Activated CD4-positive, alpha-beta T cell treated with anti-CD3 and anti-CD28 coated beads, Interleukin-2, Interleukin-6, amounts not matched to agents 100 ng/mL and 50 ng/mL, durations not matched to agents 16 hours and 8 hours (primary cell): ENCODE measurements around the gene HDAC11.
"Not testable (repeated sequence)": the region's sequence is repeated elsewhere in the genome, so short reads cannot be mapped to it uniquely, and the experiment has no call there.

Experiments used
- DNase-seq: peaks from one replicate; pipeline ENCODE4 v3.0.0-alpha.2; 2020

Gene HDAC11

DNA sequence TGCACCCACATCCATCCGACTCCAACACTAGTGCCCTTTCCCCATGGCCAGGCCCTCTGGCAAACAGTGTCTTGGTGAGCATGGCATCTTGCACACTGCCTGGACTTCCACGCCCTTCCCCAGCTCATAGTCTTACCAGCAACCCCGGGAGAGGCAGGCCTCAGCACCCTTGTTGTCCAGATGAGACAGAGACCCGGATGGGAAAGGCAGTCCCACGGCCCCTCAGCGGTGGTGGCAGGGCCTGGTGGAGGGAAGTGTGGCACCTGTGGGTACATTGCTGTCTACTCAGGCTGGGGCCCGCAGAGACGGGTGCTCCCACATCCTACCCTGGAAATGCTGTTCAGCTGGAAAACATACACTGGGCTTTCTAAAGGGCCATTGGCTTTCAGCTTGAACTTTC, 28.4 kb downstream of the HDAC11 start:
- no peak for DNase-seq

DNA sequence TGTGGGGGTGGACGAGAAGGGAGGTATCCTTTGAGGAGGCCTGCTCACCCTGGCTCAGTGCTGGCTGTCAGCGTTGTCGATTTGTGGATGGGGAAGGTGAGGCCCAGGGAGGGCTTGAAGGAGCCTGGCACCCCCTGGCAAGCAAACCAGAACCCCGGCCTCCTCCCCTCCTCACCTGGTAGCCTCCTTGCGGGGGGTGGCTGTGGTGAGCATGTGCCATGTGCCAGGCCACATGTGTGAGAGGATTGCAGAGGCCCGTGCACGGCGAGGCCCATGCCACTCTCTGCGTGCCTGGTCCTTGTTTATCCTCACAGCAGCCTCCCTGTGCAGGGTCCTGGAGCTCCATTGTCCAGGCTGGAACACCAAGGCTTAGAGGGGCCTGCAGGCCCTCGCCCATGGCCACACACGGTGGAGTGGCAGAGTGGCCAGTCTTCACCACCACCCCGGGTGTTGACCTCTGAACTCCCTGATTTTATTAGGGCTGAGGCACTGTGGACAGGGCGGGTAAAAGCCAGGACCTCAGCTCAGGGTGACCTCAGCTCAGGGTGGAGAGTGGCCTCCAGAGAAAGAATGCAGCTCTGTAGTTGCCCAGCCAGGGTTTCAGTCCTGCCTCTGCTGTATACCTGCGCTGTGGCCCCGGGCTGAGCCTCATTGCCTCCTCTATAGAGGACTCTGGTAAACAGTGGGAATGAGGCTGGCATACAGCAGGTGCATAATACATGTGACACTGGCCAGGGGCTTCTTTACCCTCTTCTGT, 29.1 kb downstream of the HDAC11 start:
- DNase-seq: no peak

DNA sequence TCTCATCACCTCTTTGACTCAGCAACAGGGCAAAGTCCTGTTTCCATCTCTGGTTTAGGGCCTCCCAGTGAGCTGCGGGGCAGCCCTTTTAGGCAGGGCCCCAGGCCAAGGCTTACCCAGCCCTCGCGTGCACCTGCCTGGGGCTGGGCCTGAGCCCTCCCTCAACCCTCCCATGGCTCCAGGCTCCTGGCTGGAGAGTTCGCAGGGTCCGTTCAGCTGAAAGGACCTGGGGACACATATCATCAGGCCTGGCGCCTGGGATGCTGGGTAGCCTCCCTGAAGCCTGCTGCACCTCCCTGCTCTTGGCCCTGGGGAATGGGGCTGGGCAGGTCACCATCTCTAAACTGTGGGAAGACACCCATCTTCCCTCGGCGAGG, 29.7 kb downstream of the HDAC11 start:
- DNase-seq: no peak

DNA sequence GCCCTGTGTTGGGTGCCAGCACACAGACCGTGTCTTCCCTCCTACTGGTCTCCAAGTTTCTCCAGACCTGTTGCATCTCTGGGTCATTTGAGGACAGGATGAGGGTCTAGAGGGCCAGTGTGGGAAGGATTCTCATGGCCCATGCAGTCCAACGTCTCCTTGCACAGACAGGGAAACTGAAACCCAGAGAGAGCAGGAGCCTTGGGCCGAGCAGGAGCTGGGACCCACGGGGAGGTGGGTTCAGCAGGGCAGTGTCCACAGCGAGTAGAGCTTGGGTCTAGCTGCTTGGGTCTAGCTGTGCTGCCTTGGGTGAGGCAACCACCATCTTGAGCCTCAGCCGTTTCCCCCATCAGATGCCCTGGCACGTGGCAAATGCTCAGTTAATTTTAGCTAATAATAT, 32.3 kb downstream of the HDAC11 start:
- DNase-seq: no peak

DNA sequence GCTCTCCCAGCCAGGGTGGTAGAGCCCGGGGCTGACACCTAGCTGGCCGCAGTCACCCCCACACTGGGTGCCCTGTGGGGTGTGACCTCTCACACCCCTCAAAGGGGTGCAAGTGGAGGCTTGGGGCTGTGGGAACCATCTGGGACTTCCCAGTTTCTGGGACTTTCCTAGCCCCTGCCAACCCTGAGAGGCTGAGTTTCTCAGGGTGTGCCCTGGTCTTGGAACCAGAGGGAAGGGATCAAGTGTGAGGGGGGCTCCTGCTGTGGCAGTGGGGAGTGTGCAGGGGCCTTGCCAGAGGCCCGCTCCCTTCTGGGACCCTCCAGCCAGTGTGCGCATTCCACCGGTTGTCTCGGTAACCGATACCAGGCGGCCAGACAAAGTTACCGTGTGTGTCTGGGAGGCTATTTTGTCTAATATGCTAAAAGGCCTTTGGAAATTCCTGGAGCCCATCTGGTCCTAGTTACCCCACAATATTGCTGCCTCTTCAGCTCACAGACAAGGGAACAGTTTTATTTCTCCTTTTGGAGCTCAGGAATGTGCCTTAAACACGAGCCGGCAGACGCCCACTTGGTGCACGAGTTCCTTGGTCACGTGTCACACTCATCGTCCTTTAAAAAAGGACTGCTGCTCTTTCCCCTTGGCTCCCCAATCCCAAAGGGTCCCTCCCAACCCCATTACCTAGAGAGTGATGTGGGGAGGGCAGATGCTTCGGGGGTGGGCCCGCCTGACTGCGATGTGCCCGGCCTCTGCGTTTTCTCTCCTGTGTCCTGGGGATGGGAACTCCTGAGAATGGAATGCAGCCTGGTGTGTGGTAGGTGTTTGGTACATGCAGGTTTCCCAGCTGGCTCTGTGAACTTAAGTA, 33.2 kb downstream of the HDAC11 start:
- DNase-seq: no peak

DNA sequence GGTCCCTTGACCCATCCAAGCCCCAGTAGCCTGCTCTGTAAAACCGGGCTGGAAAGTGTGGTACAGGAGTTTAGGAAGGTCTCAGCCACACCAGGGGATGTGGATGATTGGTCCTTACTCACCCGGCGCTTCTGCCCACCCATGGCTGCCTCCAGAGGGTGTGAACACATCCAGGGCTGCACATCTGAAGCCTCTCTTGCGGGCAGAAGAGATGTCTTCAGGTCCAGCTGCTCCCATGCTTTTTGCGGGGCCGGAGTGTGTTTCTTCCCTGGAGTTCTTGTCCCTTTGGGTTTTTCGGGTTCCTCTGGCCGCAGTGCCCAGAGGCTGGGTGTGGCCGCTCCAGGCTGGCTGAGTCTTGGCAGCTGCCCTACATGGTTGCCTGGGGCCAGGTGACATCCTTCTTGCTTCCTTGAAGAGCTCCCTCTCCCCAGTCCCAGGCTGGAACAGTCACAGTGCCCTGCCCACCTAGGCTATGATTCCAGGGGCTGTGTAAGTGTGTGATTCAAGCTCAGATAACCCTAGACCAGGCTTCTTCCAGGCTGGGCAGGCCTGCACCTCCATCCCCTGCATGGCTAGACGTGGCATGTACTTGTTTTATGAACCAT, 33.9 kb downstream of the HDAC11 start:
- no peak for DNase-seq

DNA sequence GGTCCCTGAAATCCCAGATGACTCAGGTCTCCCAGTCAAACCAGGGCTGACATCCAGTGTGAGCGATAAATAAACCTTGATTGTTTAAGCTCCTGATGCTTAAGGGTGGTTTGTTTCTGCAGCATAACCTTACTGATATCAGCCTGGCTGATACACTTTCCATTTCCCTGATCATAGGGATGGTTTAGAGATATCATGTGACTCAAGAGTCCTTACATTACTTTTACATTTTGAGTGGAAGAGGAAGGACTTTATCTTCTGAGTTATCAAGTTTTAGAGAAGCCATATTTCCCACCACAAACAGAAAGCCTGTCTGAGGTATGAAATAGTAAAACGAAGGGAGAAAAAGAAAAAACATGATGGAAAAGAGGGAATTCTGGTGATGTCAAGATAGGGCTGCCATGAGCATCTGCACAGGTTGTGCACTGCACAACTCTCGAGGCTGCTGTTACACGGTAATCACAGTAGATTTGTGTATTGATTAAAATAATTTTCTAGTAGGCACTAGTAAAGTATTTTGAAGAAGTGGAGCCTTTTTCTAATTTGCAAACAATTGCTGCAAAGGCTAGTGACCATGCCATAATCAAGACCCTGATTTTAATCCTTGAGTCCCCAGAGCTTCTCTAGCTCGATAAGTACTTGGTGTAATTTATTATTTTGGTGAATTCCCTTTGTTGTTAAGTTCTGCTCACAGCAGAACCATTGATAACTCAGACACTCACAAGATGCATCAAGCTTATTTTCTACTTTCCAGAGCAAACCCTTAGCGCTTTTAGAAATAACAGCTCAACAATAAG, 34.7 kb downstream of the HDAC11 start:
- DNase-seq: no peak

DNA sequence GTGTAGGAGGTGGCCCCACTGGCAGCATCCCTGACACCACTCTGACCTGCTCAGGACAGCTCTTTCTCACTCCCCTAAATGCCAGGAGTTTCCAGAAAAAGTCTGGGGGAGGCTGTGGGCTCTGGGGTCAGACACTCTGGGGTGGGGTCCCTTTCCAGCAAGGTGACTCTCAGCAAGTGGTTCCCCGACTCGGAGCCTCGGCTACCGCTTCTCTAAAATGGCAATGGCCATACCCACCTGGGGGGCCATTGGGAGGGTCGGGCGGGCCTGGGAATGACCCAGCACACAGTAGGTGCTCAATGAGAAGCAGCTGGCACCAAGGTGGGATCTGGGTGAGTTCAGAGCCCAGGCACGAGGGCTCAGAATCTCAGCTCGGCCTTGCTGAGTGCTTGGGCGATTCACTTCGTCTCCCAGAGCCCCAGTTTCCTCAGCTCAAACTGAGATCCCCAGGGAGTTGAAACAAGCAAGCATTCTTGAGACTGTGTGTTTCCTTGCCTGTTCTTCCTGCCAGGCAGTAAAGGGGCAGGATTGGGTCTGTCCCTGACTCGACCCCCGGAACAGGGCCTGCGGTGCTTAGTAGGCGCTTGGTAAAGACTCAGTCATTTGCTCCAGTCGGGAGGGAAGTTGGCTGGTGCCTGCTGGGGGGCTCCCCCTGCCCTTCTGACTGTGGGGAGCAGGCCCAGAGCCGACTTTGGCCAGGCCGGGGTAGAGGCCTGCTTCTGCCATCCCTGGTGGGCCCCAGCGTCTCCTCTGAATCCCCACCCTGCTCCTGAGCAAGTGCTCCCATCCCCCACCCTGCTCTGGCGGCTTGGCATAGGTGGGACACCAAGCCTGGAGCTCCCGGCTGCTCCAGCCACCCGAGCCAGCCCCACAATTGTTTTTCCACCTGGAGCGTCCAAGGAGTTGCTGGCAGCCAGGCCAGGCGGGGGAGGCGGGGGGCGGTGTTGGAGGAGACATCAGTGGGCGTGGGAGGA, 36.0 kb downstream of the HDAC11 start:
- DNase-seq: no peak

DNA sequence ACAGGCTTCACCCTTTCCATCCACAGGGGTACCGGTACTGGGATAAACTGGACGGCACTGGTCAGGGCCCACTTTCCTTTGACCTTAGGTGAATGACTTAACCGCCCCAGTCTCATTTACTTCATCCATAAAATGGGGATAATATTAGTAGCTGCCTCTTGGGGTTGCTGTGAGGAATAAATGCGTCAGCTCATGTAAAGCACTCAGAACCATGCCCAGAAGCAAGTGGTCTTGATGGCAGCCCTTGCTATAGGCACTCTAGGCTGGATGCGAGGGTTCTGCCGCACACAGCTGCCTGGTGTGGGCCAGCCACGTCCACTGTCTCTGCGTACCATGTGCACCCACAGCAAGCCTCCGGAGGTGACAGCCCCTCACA, 36.6 kb downstream of the HDAC11 start:
- DNase-seq: no peak

DNA sequence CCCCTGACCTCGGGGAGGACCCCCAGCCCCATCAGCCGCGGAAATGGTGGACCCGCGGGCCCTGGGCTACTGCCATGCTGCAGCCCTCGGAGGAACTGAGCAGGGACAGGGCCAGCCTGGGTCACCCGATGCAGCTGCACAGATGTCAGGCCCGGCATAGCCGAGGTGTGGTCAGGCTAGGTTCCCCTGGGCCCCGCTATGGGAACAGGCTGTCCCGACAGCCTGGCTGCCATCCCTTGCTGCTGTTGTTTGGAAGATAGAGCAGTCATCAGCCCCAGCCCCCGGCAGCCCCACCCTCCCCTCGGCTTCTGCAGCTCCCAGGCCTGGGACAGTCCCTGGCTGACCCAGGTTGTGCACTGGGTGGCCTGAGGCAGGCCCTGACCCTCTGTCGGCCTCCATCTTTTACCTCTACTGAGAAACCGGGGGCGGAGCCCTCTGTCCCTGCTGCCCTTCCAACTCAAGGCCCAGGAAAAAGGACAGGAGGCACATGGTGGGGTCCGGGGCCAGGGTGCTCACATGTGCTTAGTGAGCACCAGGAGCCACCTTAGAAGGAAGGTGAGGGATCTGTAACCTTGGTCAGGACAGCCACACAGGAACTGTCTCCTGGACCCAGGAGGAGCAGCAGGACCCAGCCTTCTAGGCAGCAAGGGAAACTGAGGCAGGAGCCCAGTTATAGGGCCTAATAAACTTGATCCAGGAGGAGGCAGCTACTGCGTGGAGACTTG, 37.3 kb downstream of the HDAC11 start:
- no peak for DNase-seq

DNA sequence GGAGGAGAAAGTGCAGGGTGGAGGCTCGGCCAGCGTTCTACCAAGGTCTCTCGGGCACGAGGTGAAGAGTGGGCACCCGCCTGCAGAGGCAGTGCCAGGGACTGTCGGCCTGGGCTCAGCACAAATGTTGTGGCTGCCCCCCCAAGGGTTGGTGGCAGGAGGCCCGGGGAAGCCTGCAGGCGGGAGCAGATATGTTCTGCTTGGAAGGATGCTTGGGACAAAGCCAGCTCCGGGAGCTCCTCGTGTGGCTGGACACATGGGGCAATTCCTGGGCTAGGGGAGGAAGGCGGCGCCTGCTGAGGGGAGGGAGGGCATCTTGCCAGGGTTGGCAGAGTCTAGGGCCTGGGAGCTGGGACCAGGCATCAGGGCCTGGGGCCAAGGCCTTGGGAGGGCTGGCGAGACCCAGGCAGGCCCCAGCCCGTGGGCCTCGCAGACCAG, 38.4 kb downstream of the HDAC11 start:
- DNase-seq: no peak

DNA sequence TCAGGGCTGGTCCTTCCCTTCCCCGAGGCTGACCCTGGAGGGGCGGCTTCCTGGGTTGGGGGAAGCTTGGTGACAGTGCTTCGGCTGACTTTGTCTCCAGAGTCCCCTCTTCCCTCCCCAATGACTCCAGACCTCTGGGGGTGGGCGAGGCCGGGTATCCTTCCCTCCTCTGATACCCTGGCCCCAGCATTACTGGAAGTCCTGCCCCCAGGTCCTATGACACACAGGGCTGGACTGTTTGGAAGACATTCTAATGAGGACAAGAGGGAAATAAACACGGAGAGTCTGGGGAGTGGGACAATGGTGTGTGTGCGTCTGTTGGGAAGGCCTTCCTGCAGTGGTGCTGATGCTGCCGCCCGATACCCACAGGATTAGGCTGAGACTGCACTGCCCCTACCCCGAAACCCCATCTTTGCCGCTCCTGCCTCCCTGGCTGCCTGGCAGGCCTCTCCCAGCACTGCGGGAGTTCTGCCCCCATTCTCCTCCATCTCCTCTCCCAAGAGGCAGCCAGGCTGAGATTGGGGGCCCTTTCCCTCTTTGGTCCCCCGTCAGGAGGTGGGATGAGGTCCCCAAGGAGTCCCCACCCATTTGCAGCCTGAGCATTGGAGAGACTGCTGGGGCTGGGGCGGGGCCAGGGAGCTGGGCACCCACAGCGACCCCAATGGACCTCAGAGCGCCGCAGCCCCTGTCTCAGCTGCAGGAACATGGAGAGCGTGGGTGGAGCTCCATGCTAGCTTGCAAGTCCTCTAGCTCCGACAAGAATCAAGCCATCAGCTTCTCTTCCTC, 39.1 kb downstream of the HDAC11 start:
- DNase-seq: no peak

DNA sequence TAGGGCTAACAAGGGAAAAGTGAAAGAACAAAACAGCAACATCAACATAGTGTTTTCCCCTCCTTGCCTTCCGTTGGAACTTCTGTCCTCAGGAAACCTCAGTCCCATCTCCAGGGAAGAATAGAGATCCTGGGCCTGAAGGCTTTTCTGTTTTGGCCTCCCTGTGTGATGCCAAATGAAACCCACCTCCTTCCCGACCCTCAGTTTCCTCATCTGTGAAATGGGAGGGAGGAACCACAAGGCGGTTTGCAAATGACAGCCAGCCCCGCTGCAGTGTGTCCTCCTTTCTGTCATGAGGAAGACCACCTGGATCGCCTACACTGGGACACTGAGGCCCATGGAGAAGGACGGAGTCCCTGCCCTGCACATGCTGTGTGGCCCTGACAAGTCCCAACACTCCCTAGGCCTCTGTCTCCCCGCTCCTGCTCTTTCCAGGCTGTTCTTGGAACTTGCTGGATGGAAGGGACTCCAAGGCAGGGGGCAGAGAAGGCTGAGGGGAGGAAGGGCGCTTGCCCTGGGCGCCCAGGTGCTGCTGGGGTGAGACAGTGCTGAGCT, 40.3 kb downstream of the HDAC11 start:
- DNase-seq: no peak

DNA sequence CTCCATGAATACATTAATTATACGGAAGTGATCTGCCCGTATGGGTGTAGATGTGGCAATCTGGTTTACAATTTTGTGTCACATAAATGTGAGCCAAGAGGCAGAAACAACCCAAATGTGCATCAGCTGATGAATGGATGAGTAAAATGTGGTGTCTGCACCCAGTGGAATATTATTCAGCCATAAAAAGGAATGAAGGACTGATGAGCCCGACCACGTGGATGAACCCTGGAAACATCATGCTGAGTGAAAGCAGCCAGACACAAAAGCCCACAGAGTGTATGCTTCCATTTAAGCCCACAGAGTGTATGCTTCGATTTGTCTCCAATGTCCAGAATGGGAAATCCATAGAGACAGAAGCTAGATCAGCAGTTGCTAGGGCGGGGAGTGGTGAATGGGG, 41.2 kb downstream of the HDAC11 start:
- no peak for DNase-seq

DNA sequence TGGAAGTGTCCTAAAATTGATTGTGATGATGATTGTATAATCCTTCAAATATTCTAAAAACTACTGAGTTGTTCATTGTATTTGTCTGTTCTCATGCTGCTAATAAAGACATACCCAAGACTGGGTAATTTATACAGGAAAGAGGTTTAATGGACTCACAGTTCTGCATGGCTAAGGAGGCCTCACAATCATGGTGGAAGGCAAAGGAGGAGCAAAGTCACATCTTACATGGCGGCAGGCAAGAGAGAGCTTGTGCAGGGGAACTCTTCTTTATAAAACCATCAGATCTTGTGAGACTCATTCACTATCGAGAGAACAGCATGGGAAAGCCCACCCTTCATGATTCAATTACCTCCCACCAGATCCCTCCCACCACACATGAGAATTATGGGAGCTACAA, 41.6 kb downstream of the HDAC11 start:
- not testable (repeated sequence) for DNase-seq

DNA sequence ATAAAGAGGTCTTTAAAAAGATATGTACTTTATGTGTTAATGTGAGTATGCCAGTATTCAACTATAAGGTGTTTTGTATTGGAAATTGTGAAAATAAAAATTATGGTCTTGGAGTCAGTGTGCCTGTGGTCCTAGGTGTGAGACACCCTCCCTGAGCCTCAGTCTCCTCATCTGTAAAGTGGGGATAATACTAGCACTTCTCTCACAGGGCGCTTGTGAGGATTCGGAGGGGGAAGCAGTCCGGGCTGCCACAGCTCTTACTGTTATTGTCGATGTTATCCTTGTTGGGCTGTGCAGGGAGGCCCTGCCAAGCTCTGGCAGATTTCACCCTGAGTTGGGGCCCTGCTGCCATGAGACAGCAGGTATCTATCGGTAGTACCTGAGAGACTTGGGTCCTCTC, 42.1 kb downstream of the HDAC11 start:
- no peak for DNase-seq

DNA sequence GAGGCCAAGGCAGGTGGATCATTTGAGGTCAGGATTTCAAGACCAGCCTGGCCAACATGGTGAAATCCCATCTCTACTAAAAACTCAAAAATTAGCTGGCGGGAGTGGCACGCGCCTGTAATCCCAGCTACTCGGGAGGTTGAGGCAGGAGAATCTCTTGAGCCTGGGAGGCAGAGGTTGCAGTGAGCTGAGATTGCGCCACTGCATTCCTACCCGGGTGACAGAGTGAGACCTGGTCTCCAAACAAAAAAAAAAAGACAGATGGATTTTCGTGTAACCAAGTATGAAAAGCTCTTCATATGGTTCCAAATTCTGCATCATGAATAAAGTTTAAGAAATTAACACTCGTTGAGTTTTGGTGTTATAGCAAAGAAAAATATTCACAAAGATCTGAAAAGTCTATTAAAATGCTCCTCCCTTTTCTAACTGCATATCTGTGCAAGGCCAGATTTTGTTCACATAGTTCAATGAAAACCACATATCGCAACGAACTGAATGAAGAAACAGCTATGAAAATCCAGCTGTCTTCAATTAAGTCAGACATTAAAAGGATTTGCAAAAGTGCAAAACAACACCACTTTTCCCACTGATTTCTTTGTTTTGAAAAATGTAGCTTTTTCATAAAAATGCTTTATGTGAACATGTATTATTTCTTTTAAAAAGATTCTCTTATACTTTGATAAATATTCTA, 45.0 kb downstream of the HDAC11 start:
- DNase-seq: no peak

DNA sequence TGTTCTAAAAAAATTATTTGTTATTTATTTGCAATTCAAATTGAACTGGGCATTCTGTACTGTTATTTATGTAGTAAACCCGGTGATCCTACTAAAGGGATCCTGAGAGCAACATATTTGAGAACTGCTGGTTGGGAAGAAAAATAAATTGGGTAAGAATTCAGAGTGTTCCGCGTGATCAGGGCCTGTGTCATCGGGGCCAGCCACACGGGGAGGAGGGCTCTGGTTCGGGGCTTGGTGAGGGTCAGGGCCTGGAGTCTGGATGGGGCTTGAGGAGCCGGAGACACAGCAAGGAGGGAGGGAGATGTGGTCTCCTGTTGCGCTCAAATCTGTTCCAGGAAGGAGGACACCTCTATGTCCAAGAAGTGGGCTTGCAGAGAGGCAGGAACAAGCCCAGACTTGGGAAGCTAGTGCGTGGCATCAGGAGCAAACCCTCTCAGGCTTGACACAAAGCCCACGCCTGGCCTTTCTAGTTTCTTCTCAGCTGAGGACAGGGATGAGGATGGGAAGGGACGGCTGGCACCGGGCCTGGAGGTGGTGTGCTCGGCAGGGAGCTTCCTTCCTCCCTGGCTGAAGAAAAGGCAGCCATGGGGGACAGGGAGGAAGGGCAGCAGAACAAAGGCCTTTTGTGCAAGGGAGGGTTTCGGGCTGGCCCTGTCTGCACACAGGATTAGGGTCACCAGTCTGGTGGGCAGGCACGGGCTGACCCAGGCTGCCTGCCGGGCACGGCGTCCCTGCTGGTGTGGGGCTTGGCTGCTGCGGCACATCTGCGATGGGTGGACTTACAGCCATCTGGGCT, 45.9 kb downstream of the HDAC11 start:
- no peak for DNase-seq

DNA sequence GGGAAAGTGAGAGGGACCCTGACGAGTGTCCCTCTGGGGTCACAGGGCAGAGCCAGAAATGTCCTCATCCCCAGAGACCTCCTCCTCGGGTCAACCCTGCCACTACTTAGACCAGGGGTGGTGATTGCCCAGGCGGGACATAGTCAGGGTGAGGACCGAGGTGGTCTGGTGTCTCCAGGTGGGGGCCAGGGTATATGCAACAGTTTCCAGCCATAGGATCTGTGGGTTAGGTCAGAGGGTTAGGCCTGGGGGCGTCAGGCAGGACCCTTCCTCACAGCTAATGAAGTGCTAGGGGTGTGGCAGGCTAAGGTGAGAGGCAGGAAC, 46.5 kb downstream of the HDAC11 start:
- DNase-seq: no peak
